Renal pelvis (tissue), 12 donors: ENCODE measurements around the gene TMEM33. TPM values are rescaled to one million over a fixed set of nuclear protein-coding genes. Genes with fewer than 3 reads are reported as not detected.
"Not testable (repeated sequence)": the region's sequence is repeated elsewhere in the genome, so short reads cannot be mapped to it uniquely, and the experiment has no call there.

ENCODE experiments used
- DNase-seq: peaks from one replicate; pipeline ENCODE4 v3.0.0-alpha.2; 2013
- long read RNA-seq, 16 experiments: transcript quantifications; one replicate each; lab custom pipeline, GENCODE V29; 2026
- polyA plus RNA-seq, 3 donors: library from polyadenylated mRNA; unstranded; fragments of 120-200 nt; gene quantifications; one replicate each; pipeline ENCODE4 v1.2.1, GENCODE V29; 2013; ENCODE audit not compliant: insufficient read length in 3 of 3

The TMEM33 gene, protein sequence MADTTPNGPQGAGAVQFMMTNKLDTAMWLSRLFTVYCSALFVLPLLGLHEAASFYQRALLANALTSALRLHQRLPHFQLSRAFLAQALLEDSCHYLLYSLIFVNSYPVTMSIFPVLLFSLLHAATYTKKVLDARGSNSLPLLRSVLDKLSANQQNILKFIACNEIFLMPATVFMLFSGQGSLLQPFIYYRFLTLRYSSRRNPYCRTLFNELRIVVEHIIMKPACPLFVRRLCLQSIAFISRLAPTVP
- 10 to 100 TPM; 41.6 to 49.1 (median 46.8) TPM for polyA plus RNA-seq
- long read RNA-seq, donor 1, full-length matches to known transcripts = 7 of 7 reads
- long read RNA-seq, donor 1, partial matches to known transcripts = 0 of 7 reads
- long read RNA-seq, donor 1, other reads (novel, unspliced or antisense) = 0 of 7 reads
- long read RNA-seq, donor 2, full-length matches to known transcripts = 6 of 6 reads
- long read RNA-seq, donor 2, partial matches to known transcripts = 0 of 6 reads
- long read RNA-seq, donor 2, other reads (novel, unspliced or antisense) = 0 of 6 reads
- long read RNA-seq, donor 3, full-length matches to known transcripts = 6 of 22 reads
- long read RNA-seq, donor 3, partial matches to known transcripts = 16 of 22 reads
- long read RNA-seq, donor 3, other reads (novel, unspliced or antisense) = 0 of 22 reads
- long read RNA-seq, donor 4, full-length matches to known transcripts = 6 of 6 reads
- long read RNA-seq, donor 4, partial matches to known transcripts = 0 of 6 reads
- long read RNA-seq, donor 4, other reads (novel, unspliced or antisense) = 0 of 6 reads
- long read RNA-seq, donor 5, full-length matches to known transcripts = 5 of 5 reads
- long read RNA-seq, donor 5, partial matches to known transcripts = 0 of 5 reads
- long read RNA-seq, donor 5, other reads (novel, unspliced or antisense) = 0 of 5 reads
- long read RNA-seq, donor 6, full-length matches to known transcripts = 9 of 9 reads
- long read RNA-seq, donor 6, partial matches to known transcripts = 0 of 9 reads
- long read RNA-seq, donor 6, other reads (novel, unspliced or antisense) = 0 of 9 reads
- long read RNA-seq, donor 7, full-length matches to known transcripts = 9 of 9 reads
- long read RNA-seq, donor 7, partial matches to known transcripts = 0 of 9 reads
- long read RNA-seq, donor 7, other reads (novel, unspliced or antisense) = 0 of 9 reads
- long read RNA-seq, donor 8, full-length matches to known transcripts = 2 of 2 reads
- long read RNA-seq, donor 8, partial matches to known transcripts = 0 of 2 reads
- long read RNA-seq, donor 8, other reads (novel, unspliced or antisense) = 0 of 2 reads
- long read RNA-seq, donor 9, full-length matches to known transcripts = 11 of 11 reads
- long read RNA-seq, donor 9, partial matches to known transcripts = 0 of 11 reads
- long read RNA-seq, donor 9, other reads (novel, unspliced or antisense) = 0 of 11 reads
- long read RNA-seq, donor 10, full-length matches to known transcripts = 8 of 8 reads
- long read RNA-seq, donor 10, partial matches to known transcripts = 0 of 8 reads
- long read RNA-seq, donor 10, other reads (novel, unspliced or antisense) = 0 of 8 reads
- long read RNA-seq, donor 11, full-length matches to known transcripts = 4 of 4 reads
- long read RNA-seq, donor 11, partial matches to known transcripts = 0 of 4 reads
- long read RNA-seq, donor 11, other reads (novel, unspliced or antisense) = 0 of 4 reads
- long read RNA-seq, donor 12, full-length matches to known transcripts = 8 of 8 reads
- long read RNA-seq, donor 12, partial matches to known transcripts = 0 of 8 reads
- long read RNA-seq, donor 12, other reads (novel, unspliced or antisense) = 0 of 8 reads
- long read RNA-seq, donor 13, full-length matches to known transcripts = 4 of 4 reads
- long read RNA-seq, donor 13, partial matches to known transcripts = 0 of 4 reads
- long read RNA-seq, donor 13, other reads (novel, unspliced or antisense) = 0 of 4 reads
- long read RNA-seq, donor 14, full-length matches to known transcripts = 12 of 12 reads
- long read RNA-seq, donor 14, partial matches to known transcripts = 0 of 12 reads
- long read RNA-seq, donor 14, other reads (novel, unspliced or antisense) = 0 of 12 reads
- long read RNA-seq, donor 15, full-length matches to known transcripts = 13 of 46 reads
- long read RNA-seq, donor 15, partial matches to known transcripts = 33 of 46 reads
- long read RNA-seq, donor 15, other reads (novel, unspliced or antisense) = 0 of 46 reads
- long read RNA-seq, donor 16, full-length matches to known transcripts = 10 of 20 reads
- long read RNA-seq, donor 16, partial matches to known transcripts = 10 of 20 reads
- long read RNA-seq, donor 16, other reads (novel, unspliced or antisense) = 0 of 20 reads

DNA sequence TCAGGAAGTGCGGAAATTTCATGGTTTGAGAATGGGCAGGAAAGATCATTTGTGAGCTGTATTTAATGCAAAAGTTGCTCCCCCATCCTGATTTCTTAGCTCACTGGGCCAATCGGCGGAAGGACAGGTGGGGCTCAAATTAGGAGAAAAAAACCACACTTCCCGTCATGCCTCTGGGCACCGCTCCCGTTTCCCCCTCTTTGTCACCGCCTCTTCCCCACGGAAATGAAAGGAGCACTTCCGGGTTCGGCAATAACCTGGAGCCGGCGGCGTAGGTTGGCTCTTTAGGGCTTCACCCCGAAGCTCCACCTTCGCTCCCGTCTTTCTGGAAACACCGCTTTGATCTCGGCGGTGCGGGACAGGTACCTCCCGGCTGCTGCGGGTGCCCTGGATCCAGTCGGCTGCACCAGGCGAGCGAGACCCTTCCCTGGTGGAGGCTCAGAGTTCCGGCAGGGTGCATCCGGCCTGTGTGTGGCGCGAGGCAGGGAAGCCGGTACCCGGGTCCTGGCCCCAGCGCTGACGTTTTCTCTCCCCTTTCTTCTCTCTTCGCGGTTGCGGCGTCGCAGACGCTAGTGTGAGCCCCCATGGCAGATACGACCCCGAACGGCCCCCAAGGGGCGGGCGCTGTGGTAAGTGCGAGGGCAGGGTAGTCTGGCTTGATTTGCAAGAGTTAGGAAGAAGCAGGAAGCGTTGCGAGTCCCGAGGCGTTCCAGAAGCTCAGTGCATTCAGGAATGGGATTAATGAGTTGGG is at the start of gene TMEM33:
Gene TMEM33, plus strand, starts transcription at position 529 of the 751 bp plus-strand sequence. Its CDS starts 56 bp downstream, at position 585.
- DNase-seq = peak; percentile 88

DNA sequence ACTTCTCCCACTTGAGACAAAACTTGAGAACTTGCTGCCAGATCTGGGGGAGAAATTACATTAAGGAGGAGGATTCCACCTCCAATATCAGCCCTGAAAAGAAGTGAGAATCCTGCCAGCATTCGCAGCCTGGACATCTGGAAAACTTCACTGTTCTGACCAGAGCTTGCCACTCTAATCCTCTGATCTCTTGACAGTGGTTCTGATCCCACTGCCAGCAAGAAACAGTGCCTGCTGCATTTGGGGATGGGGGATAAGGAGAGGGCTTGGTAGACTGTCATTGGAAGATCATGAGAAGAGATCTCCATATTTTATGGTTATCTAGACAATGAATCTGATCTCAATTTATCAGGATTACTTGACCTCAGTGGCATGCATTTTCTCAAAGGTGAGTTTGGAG is 49.8 kb upstream of the TMEM33 start:
- no peak for DNase-seq

DNA sequence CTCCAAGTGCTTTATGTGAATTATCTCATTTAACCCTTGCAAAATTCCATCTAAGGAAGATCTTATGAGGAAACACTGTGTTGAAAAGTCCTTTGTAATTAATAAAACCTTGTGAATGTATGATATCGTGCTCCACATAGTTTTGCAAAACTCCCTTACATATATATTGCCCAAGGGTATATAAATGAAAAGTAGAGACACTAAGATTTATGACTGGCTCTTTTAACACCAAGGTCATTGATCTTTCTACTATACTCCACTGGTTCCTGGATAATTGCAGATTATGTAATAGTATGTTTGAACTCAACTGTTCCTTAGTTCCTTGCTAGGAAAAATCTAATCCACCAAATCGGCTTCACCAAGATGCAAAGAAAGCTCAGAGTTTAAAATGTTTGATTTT is 48.0 kb upstream of the TMEM33 start:
- no peak for DNase-seq

DNA sequence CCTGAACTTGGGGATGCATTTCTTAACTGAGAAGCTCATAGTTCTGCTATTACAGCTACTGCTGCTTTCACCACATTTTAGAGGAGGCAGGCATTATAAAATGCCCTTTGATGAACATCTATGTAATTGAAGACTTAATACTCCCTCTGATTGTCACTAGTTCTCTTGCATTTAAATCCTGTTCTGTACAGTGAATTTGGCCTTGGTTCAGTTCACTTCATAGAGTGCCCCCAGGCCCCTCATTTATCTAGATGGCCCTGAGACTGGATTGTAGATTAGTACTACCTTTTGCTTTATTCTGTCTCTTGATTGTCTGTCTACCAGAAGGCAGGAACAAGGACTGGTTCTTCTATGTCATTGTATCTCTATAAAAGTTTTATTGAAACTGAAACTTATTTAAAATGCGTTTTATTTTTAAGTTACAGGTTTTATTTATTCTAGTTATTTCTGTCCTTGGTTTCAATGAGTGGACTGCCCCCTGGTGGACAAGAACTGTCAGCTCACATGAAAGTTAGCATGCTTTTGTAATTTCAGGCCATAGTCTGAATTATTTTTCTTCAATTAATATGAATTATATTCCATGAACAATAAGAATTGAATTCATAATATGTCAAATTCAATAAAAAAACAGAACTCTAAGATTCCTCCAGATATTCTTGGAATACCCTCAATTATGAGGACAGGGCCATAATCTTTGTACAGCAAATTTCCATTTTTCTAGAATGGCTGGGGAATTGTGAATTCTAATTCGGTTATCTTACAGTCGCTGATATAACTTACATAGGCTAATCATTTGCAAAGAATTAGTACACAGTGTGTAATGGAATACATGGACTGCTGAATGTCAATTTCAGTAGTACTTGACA is 47.2 kb upstream of the TMEM33 start:
- DNase-seq = no peak

DNA sequence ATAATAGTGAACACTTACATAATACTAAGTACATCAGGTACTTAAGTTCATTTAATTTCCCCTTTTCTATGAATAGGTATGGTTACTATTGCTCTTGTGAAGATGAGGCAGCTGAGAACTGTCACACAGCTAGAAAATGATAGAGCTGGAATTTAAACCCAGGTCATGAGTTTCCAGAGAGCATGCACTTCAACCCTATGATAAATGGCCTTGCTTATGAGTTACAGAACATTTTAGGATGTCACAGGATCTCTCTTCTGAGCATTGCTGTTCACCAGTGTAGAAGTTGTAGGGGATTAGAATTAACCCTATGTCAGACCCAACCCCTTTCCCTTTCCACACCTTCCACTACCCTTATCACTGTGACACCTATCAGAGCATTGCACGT is 46.5 kb upstream of the TMEM33 start:
- DNase-seq = no peak

DNA sequence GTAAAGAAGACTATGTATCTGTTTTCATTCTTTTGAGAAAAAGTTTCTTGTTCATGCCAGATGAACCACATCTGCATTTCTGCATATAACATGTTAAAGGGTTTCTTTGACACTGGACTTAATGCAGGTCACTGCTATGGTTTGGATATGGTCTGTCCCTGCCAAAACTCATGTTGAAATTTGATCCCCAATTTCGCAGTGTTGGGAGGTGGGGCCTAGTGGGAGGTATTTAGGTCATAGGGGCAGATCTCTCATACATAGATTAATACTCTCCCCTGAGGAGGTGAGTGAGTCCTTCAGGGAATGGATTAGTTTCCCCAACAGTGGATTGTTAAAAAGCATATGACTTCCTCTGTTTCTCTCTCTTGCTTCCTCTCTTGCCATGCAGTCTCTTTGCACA is 45.9 kb upstream of the TMEM33 start:
- DNase-seq = no peak

DNA sequence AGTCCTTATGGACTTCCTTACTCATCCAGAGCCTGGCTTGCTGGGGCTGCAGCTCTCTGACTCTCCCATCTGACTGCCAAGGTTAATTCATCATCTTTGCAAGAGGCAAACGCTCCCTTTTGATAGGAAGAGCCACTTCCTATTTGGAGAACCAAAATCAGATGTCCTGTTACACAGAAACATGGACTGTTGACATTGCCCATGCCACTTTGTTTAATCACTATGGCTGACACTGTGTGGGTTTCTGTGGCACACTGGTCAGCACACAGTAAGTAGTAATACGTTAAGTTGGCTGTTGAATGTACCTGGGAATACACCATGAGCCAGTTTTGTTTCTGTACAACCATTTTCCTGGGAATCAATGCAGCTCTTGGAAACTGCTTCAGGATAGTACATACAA is 45.1 kb upstream of the TMEM33 start:
- DNase-seq = no peak

DNA sequence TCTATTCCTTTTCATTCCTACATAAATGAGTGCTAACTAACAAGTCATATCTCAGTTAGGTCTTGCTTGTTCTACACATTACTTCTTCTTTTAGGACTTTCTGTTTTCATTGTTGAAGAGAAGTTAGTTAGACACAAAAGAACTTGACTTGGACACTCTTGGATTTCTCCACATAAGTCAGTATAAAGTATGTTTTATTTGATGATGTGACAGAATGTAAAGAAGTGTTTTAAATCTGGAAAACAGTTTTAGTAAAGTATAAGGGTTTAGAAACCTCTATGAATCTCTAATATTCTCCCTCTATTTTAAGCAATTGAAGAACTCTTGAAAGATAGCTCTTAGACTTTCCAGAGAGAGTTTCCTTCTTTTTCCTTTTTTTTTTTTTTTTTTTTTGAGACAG is 38.6 kb upstream of the TMEM33 start:
- DNase-seq = no peak

DNA sequence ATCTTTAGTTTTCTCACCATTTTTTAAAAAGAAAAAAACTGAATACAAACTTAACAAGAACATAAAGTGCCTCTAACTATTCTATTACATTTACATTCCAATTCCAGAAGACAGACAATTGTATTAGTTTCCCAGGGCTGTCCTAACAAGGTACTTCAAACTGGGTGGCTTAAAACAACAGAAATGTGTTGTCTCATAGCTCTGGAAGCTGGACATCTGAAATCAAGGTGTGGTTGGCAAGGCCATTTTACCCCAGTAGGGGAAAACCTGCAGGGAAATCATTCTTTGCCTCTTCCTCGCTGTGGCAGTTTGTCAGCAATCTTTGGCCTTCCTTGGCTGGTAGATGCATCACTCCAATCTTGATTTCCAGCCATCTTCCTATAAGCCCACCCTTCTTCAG is 37.5 kb upstream of the TMEM33 start:
- DNase-seq = no peak

DNA sequence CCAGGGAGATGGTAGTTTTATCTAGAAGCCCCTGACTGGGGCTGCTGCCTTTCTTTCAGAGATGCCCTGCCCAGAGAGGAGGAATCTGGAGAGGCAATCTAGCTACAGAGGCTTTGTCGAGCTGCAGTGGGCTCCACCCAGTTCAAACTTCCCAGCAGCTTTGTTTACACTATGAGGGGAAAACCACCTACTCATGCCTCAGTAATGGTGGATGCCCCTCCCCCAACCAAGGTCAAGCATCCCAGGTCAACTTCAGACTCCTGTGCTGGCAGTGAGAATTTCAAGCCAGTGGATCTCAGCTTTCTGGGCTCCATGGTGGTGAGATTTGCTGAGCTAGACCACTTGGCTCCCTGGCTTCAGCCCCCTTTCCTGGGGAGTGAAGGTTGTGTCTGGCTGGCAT is 26.1 kb upstream of the TMEM33 start:
- DNase-seq = not testable (repeated sequence)

DNA sequence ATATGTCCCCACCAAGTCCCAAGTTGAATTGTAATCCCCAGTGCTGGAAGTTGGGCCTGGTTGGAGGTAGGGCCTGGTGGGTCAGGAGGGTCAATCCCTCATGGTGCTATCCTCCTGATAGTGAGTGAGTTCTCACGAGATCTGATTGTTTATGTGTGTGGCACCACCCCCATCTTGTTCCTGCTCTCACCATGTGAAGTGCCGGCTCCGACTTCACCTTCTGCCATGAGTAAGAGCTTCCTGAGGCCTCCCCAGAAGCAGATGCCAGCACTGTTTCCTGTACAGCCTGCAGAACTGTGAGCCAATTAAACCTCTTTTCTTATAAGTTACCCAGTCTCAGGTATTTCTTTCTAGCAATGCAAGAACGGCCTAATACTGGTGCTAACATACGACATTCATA is 22.7 kb upstream of the TMEM33 start:
- no peak for DNase-seq

DNA sequence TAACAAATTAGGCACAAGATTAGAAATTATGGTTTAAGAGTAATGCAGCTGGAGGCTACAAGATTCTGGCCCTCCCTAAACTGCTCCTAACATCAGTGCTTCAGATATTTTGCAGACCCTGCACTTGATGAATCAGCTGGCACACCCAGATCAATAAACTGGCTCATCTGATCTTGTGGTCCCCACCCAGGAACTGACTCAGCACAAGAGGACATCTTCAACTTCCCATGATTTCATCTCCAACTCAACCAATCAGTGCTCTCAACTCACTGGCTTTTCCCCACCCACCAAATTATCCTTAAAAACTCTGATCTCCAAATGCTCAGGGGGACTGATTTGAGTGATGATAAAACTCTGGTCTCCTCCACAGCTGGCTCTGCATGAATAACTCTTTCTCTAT is 21.7 kb upstream of the TMEM33 start:
- no peak for DNase-seq

DNA sequence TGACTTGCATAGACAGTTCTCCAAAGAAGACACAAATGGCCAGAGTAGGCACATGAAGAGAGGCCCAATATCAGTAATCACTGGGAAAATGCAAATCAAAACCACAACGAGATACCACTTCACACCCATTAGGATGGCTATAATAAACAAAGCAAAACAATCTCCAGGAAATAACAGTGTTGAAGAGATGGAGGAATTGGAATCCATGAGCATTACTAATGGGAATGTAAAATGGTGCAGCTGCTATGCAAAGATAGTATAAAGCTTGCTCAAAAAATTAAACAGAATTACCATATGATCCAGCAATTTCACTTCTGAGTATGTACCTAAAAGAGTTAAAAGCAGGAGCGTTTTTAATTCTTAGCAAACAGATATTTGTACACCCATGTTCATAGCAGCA is 17.0 kb upstream of the TMEM33 start:
- no peak for DNase-seq

DNA sequence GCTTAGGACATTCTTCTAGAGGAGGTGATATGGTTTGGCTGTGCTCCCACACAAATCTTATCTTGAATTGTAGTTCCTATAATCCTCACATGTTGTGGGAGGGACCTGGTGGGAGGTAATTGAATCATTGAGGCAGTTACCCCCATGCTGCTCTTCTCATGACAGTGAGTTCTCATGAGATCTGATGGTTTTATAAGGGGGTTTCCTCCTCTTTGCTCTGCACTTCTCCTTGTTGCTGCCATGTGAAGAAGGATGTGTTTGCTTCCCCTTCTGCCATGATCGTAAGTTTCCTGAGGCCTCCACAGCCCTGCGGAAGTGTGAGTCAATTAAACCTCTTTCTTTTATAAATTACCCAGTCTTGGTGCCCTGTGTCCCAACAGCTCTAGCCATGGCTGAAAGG is 14.8 kb upstream of the TMEM33 start:
- not testable (repeated sequence) for DNase-seq

DNA sequence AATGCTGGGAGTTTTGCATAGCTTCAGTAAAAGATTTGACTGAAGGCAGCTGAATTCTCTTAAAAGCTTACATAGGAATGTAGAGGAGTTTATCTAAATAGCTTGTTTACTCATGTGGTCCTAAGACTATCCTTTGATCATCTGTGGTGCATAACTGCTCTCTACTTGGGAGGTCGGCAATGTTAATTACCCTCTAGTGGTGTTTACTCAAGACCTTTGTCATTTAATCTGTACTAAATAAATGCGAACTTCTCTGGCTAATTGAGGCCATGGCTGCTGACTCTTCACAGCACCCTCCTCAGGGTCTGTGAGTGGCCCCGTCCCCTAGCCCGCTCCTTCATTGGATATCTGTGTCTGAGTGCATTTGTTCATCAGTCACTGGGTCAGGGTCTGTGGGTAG is 13.8 kb upstream of the TMEM33 start:
- no peak for DNase-seq

DNA sequence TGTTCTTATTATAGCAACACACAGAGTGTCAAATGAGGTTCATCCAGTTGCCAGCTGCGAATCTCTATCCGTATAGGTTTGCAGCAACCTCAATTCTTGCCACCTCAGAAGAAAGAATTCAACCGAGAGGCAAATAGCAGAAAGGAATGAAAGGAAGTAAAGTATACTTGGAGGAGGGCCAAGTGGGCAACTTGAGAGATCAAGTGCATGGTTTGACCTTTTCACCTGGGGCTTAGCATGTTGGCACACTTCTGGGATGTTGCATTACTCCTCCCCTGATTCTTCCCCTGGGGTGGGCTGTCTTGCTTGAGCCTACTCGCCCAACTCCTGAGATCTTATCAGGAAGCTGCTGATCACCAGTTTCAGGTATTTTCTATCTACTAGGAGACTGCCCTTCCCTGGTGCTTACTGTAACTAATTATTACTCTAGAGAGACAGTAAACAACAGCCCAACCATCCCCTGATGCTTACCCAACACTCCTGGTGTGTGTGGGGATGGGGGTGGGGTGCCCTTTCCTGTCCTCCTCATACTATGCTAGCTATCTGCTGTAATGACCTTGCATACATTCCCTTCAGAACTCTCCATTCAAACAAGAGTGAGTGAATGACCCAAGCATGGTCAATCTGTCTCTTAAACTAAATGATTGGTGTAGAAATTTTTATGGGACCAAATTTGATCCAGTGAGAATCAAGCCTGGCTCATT is 7.3 kb upstream of the TMEM33 start:
- no peak for DNase-seq

DNA sequence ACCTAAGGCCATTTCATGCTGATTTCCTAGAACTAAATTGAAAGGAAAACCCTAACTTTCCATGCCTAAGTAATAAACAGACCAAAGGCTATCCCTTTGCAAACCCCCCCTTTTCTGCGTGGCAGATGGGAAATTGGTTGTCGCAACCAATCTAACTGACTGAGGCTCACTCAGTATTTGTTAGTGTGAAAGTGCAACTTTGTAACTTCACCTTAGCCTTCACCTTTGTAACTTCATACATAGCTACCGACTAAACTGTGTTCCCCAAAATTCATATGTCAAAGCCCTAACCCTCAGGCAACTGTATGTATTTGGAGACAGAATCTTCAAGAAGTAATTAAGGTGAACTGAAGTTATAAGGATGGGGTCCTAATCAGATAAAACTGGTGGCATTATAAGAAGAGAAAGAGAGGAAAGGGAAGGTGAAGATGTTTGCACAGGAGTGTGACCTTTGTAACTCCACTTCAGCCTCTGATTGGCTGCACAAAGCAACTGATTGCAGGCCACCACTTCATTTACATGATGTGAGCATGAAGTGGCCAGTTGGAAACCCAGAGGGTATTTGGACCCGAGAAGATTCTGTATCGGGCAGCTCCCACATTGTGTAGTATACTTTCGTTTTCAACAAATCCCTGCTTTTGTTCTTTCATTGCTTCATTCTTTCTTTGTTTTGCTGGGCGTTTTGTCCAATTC is 4.9 kb upstream of the TMEM33 start:
- no peak for DNase-seq
